Ovary (tissue), 9 donors: ENCODE results near the gene GPAM. TPM values are rescaled to one million over a fixed set of nuclear protein-coding genes. Genes with fewer than 3 reads are reported as not detected.

Source experiments
- DNase-seq, 5 donors: peaks; one replicate each; pipeline ENCODE4 v3.0.0-alpha.2; 2019 to 2020
- H3K27ac ChIP-seq, 2 donors: fragments of 200-600 bp; one replicate each; pipeline versions ENCODE4 v1.5.1 to v1.8.0; 2019 to 2022
- H3K27me3 ChIP-seq: fragments of 200-600 bp; one replicate; pipeline ENCODE4 v1.8.0; 2022
- H3K36me3 ChIP-seq: fragments of 200-600 bp; sonication (generic); one replicate; pipeline ENCODE4 v1.5.1; 2019
- H3K4me1 ChIP-seq: one replicate; pipeline ENCODE4 v1.8.1; 2013; ENCODE audit warnings: mild to moderate bottlenecking, moderate library complexity; ENCODE audit not compliant: insufficient read depth
- H3K4me3 ChIP-seq: fragments of 200-600 bp; sonication (generic); one replicate; pipeline ENCODE4 v1.5.1; 2017
- H3K9me3 ChIP-seq, 2 donors: fragments of 200-600 bp in 1 of 2; sonication (generic) in 1 of 2; one replicate each; pipeline versions ENCODE4 v1.5.1 to v1.8.1; 2013 to 2019; ENCODE audit warnings: mild to moderate bottlenecking in 1 of 2, moderate library complexity in 1 of 2
- CTCF ChIP-seq, 3 donors: fragments of 450-650 bp in 2 of 3; fragments of 200-600 bp in 1 of 3; IDR thresholded peaks; one replicate each; pipeline versions ENCODE4 v1.5.1 to v1.8.0; 2016 to 2022; ENCODE audit warnings: antibody characterized with exemption in 3 of 3, mild to moderate bottlenecking in 1 of 3
- EP300 ChIP-seq: sonication (generic); formaldehyde crosslinking; IDR thresholded peaks from one replicate; pipeline ENCODE4 v1.6.1; 2017; ENCODE audit warnings: antibody characterized with exemption
- POLR2A ChIP-seq: fragments of 450-650 bp; IDR thresholded peaks from one replicate; pipeline ENCODE4 v1.6.1; 2017; ENCODE audit warnings: antibody characterized with exemption, mild to moderate bottlenecking, moderate library complexity
- WGBS, 3 donors: extraction: QIAGEN DNeasy Blood & Tissue Kit in 1 of 3; methylation state at CpG; one replicate each; pipeline versions ENCODE4 v1.1.5 to v1.1.7; 2013 to 2017; 5-methylcytosine and 5-hydroxymethylcytosine counted together
- intact Hi-C, 4 donors: fragments of 100-400 bp; cut with DNase I; formaldehyde crosslinking; loops; one replicate each; pipeline versions ENCODE4 v1.11.0 to v1.15.1; 2022 to 2023
- polyA plus RNA-seq, 2 donors: library from polyadenylated mRNA; stranded (reverse); fragments of 200-250 nt in 1 of 2; fragments of 350-450 nt in 1 of 2; fragmentation: Illumina TruSeq in 1 of 2; extraction: RNeasy Lipid Tissue Mini Kit (QIAGEN cat#74804) in 1 of 2; gene quantifications; one replicate each; pipeline ENCODE4 v1.2.3, GENCODE V29; 2013 to 2014
- total RNA-seq, 7 donors: library from RNA; depleted of rRNA in 2 of 7; stranded (reverse); fragments of >200 nt in 2 of 7; fragmentation: NEBNext Ultra II Directional in 3 of 7; extraction: Animal tissue kit (Norgen Biotek cat#: 25700) in 3 of 7; gene quantifications; one replicate each; pipeline versions ENCODE4 v1.1.0 to v1.2.4, GENCODE V29; 2016 to 2023
- donor health status: DM: no; HTN: no; CAD: no; lungs with moderate emphysema.
- donor health status: DM: no; HTN: no; CAD: no.
- donor health status: Bipolar disorder and iron deficiency.
- donor health status: DM: yes; HTN: yes; CAD: no.
- donor health status: DM: no; HTN: no; CAD: no.
- donor health status: DM: yes; HTN: yes; CAD: no.

GPAM gene
- total and polyA plus RNA-seq, 9 donors, result 3.3 to 22.1 (median 8.7) TPM

GRCh38 chr10:112221545-112221944 lies 38.0 kb upstream of the GPAM start:
- H3K4me3 ChIP-seq, result no peak overlapping the region
- no peaks in the 10 kb centered on the region for H3K27me3 ChIP-seq
- no peak for TF ChIP-seq CTCF (IDR thresholded peaks at IDR 0.05)
- no peak overlapping the region for H3K27ac ChIP-seq
- intact Hi-C loops, result no loop called here
- H3K36me3 ChIP-seq, result no peaks in the 10 kb centered on the region
- no peaks in the 10 kb centered on the region for H3K9me3 ChIP-seq
- no peaks in the 10 kb centered on the region for H3K4me1 ChIP-seq
- DNase-seq, result no peak
- WGBS, 3 donors, result 78 to 87% (median 80%) methylated on average over 3 of the region's 3 CpGs

GRCh38 chr10:112218960-112219359 lies 35.4 kb upstream of the GPAM start:
- DNase-seq, result no peak
- intact Hi-C loops, result no loop called here
- TF ChIP-seq POLR2A, result no peak
- no peak for TF ChIP-seq CTCF (IDR thresholded peaks at IDR 0.05)
- TF ChIP-seq EP300, result no peak

GRCh38 chr10:112218036-112218390 lies 34.4 kb upstream of the GPAM start:
- H3K9me3 ChIP-seq, result no peaks in the 10 kb centered on the region
- no peak for DNase-seq
- H3K36me3 ChIP-seq, result no peaks in the 10 kb centered on the region
- H3K4me3 ChIP-seq, result no peak overlapping the region
- H3K27me3 ChIP-seq, result no peaks in the 10 kb centered on the region
- TF ChIP-seq CTCF (IDR thresholded peaks at IDR 0.05) (no peak), EP300 (no peak), POLR2A (no peak)
- no peaks in the 10 kb centered on the region for H3K4me1 ChIP-seq
- WGBS, 3 donors, result 65 to 71% (median 70%) methylated on average over 4 of the region's 4 CpGs
- intact Hi-C loops, result no loop called here
- H3K27ac ChIP-seq, result no peak overlapping the region

More at GRCh38 chr10:112218960-112219359, 35.4 kb upstream of the GPAM start:
- Histone ChIP-seq H3K36me3 (no peaks in the 10 kb centered on the region), H3K9me3 (no peaks in the 10 kb centered on the region), H3K4me3 (no peak overlapping the region), H3K27me3 (no peaks in the 10 kb centered on the region), H3K4me1 (no peaks in the 10 kb centered on the region), H3K27ac (no peak overlapping the region)
- WGBS, 3 donors, result 58 to 64% (median 59%) methylated on average over 2 of the region's 2 CpGs

- 51% methylated on average over 4 of the region's 4 CpGs for WGBS, 3 donors
- H3K27ac ChIP-seq, result no peak overlapping the region
- TF ChIP-seq CTCF (IDR thresholded peaks at IDR 0.05) (no peak), POLR2A (no peak), EP300 (no peak)
Observed at GRCh38 chr10:112217386-112218035, 33.9 kb upstream of the GPAM start.

More at GRCh38 chr10:112217386-112218035, 33.9 kb upstream of the GPAM start:
- no peak for DNase-seq
- Histone ChIP-seq H3K9me3 (no peaks in the 10 kb centered on the region), H3K4me1 (no peaks in the 10 kb centered on the region), H3K4me3 (no peak overlapping the region), H3K27me3 (no peaks in the 10 kb centered on the region), H3K36me3 (no peaks in the 10 kb centered on the region)
- intact Hi-C loops, result no loop called here
